Measurements from ENCODE around the gene RUFY1. TPM values are rescaled to one million over a fixed set of nuclear protein-coding genes. Genes with fewer than 3 reads are reported as not detected.

RUFY1 gene
- total and polyA plus RNA-seq, 10 of the 15 experiments (the other 5 are each of a cell fraction or from before 2014, with no cell fraction given), result 5.7 to 36.3 (median 24.5) TPM

DNA sequence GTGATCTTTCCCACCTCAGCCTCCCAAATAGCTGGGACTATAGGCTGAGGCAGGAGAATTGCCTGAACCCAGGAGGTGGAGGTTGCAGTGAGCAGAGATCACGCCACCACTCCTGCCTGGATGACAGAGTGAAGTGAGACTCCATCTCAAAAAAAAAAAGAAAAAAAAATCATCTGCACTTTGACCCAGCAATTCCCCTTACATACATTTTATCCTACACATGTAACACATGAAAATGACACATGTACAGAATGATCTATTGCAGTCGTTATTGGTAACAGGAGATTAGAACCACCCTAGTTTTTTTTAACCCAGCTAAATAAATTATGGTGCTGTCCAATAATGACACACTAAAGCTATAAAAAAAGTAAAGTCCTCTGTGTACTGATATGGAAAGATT lies 14.2 kb downstream of the RUFY1 start:
- ChIA-PET CTCF (no interaction called here), POLR2A (interaction anchor here (0.7 kb wide), 1 partner anchor 11 kb away, joined by 3 read pairs; no protein-coding TSS in a partner anchor), SMC1A (ENCODE audit: uncharacterized antibody, unreplicated experiment) (no interaction called here), RAD21 (ENCODE audit: unreplicated experiment) (no interaction called here)
- Histone ChIP-seq H3K27me3 (replicated peaks in 1 of 2; ENCODE audit: control insufficient read depth in 2 of 2, insufficient read depth in 2 of 2, low read length in 1 of 2) (no peaks in the 10 kb centered on the region), H2AFZ (ENCODE audit: control insufficient read depth, low read depth, low read length) (no peak overlapping the region), H3K36me3 (ENCODE audit: control insufficient read depth in 2 of 2, insufficient read depth in 2 of 2, low read length in 1 of 2) (peaks cover 1 to 16% of the 10 kb centered on the region in 2 experiments), H3K4me1 (ENCODE audit: control insufficient read depth, insufficient read depth, low read length) (peaks cover 3% of the 10 kb centered on the region; the same call in 1 of the 2 replicates), H3K27ac (ENCODE audit: control insufficient read depth, insufficient read depth) (no peak overlapping the region), H3K4me2 (ENCODE audit: control insufficient read depth, insufficient read depth) (no peak overlapping the region), H3K79me2 (ENCODE audit: control insufficient read depth, insufficient read depth, low read length) (peaks cover 5% of the 10 kb centered on the region), H4K20me1 (ENCODE audit: control insufficient read depth, insufficient read depth) (no peaks in the 10 kb centered on the region), H3K9ac (ENCODE audit: control insufficient read depth, insufficient read depth, low read length) (no peak overlapping the region), H3K4me3 (no peak overlapping the region), H3K9me3 (replicated peaks; ENCODE audit: control insufficient read depth, insufficient read depth, low read length) (no peaks in the 10 kb centered on the region)
- 75% methylated on average over 2 of the region's 2 CpGs for WGBS (ENCODE audit: insufficient coverage, insufficient replicate concordance, low lambda C conversion rate, missing lambda C conversion rate)
- TF ChIP-seq NR2C1 (IDR thresholded peaks at IDR 0.05), result no peak
- TF ChIP-seq, protein P1, sequence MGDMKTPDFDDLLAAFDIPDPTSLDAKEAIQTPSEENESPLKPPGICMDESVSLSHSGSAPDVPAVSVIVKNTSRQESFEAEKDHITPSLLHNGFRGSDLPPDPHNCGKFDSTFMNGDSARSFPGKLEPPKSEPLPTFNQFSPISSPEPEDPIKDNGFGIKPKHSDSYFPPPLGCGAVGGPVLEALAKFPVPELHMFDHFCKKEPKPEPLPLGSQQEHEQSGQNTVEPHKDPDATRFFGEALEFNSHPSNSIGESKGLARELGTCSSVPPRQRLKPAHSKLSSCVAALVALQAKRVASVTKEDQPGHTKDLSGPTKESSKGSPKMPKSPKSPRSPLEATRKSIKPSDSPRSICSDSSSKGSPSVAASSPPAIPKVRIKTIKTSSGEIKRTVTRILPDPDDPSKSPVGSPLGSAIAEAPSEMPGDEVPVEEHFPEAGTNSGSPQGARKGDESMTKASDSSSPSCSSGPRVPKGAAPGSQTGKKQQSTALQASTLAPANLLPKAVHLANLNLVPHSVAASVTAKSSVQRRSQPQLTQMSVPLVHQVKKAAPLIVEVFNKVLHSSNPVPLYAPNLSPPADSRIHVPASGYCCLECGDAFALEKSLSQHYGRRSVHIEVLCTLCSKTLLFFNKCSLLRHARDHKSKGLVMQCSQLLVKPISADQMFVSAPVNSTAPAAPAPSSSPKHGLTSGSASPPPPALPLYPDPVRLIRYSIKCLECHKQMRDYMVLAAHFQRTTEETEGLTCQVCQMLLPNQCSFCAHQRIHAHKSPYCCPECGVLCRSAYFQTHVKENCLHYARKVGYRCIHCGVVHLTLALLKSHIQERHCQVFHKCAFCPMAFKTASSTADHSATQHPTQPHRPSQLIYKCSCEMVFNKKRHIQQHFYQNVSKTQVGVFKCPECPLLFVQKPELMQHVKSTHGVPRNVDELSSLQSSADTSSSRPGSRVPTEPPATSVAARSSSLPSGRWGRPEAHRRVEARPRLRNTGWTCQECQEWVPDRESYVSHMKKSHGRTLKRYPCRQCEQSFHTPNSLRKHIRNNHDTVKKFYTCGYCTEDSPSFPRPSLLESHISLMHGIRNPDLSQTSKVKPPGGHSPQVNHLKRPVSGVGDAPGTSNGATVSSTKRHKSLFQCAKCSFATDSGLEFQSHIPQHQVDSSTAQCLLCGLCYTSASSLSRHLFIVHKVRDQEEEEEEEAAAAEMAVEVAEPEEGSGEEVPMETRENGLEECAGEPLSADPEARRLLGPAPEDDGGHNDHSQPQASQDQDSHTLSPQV (IDR thresholded peaks at IDR 0.05), result no peak
- TF ChIP-seq CHD1 (IDR thresholded peaks at IDR 0.05; ENCODE audit: low read depth, low read length), result no peak
- no peak for TF ChIP-seq ZNF622 (IDR thresholded peaks at IDR 0.05)
- TF ChIP-seq ZBED1 (IDR thresholded peaks at IDR 0.05; ENCODE audit: borderline replicate concordance), result no peak
- TF ChIP-seq ESRRA (IDR thresholded peaks at IDR 0.05; ENCODE audit: low read length), result no peak
- no peak for TF ChIP-seq STAT3 (IDR thresholded peaks at IDR 0.05; ENCODE audit: low read depth, low read length)
- TF ChIP-seq POLR2AphosphoS2 (IDR thresholded peaks at IDR 0.05; ENCODE audit: low read depth, low read length), result no peak
- no peak for TF ChIP-seq ETV6 (conservative IDR thresholded peaks at IDR 0.05 in 1 of 2, IDR thresholded peaks at IDR 0.05 in 1 of 2; ENCODE audit: borderline replicate concordance in 1 of 2, low read depth in 1 of 2)
- no peak for ATAC-seq
- no peak for FAIRE-seq
- BruUV-seq (replicated peaks), result no TSS peak
- intact Hi-C loops (cut with micrococcal nuclease; ENCODE audit: unreplicated experiment) (no loop called here), in situ Hi-C loops (cut with MboI) (no loop called here)
- no peak for DNase-seq (ENCODE audit: low read depth, low spot score)

Measured in GM12878 (cell line).